HUES64 (cell line): ENCODE results near the gene SFXN2.
A peak's percentile ranks its signal among the peaks of the same experiment; 100 is the strongest.
"Not testable (repeated sequence)": the region's sequence is repeated elsewhere in the genome, so short reads cannot be mapped to it uniquely, and the experiment has no call there.

ENCODE experiments used
- H3K27ac ChIP-seq: 2 replicates; pipeline ENCODE4 v1.7.0; 2013; ENCODE audit warnings: low read depth, low read length, inconsistent platforms
- H3K27me3 ChIP-seq: 2 replicates; pipeline ENCODE4 v1.6.1; 2013; ENCODE audit warnings: mild to moderate bottlenecking, low read length; ENCODE audit not compliant: insufficient read depth
- H3K36me3 ChIP-seq: 2 replicates; pipeline ENCODE4 v1.6.1; 2013; ENCODE audit warnings: mild to moderate bottlenecking, low read length; ENCODE audit not compliant: insufficient read depth
- H3K4me1 ChIP-seq: 2 replicates; pipeline ENCODE4 v1.6.1; 2013; ENCODE audit warnings: mild to moderate bottlenecking, low read length, moderate library complexity; ENCODE audit not compliant: insufficient read depth
- H3K4me3 ChIP-seq: 2 replicates; pipeline ENCODE4 v1.5.1; 2013; ENCODE audit warnings: mild to moderate bottlenecking, low read length, moderate library complexity
- H3K9ac ChIP-seq: 2 replicates; pipeline ENCODE4 v1.6.1; 2013; ENCODE audit warnings: mild to moderate bottlenecking, low read depth, low read length
- H3K9me3 ChIP-seq: 2 replicates; pipeline ENCODE4 v1.6.1; 2013; ENCODE audit warnings: low read depth, low read length; ENCODE audit not compliant: insufficient read depth
- WGBS: fragments of 150-250, 120-280 bp; methylation state at CpG from one replicate; pipeline ENCODE4 v1.1.7; 2013; ENCODE audit warnings: missing lambda C conversion rate; 5-methylcytosine and 5-hydroxymethylcytosine counted together

Gene SFXN2

GRCh38 chr10:102726274-102726673 is 11.8 kb downstream of the SFXN2 start:
- H3K4me3 ChIP-seq: no peak overlapping the region

GRCh38 chr10:102727037-102727818 is 12.8 kb downstream of the SFXN2 start:
- H3K4me1 ChIP-seq: no peaks in the 10 kb centered on the region
- H3K9ac ChIP-seq: no peak overlapping the region
- no peak overlapping the region for H3K27ac ChIP-seq
- H3K36me3 ChIP-seq: peaks cover 70% of the 10 kb centered on the region
- 93% methylated on average over 10 of the region's 13 CpGs for WGBS
- H3K4me3 ChIP-seq: no peak overlapping the region
- H3K9me3 ChIP-seq: no peaks in the 10 kb centered on the region
- no peaks in the 10 kb centered on the region for H3K27me3 ChIP-seq

More at GRCh38 chr10:102726274-102726673, 11.8 kb downstream of the SFXN2 start:
- Histone ChIP-seq H3K9ac (no peak overlapping the region), H3K9me3 (no peaks in the 10 kb centered on the region), H3K36me3 (peaks cover 61% of the 10 kb centered on the region), H3K27me3 (no peaks in the 10 kb centered on the region), H3K27ac (no peak overlapping the region), H3K4me1 (no peaks in the 10 kb centered on the region)
- 80% methylated on average over 3 of the region's 3 CpGs for WGBS

GRCh38 chr10:102729029-102730026 is 14.9 kb downstream of the SFXN2 start:
- Histone ChIP-seq H3K4me1 (no peaks in the 10 kb centered on the region), H3K27me3 (no peaks in the 10 kb centered on the region), H3K36me3 (peaks cover 78% of the 10 kb centered on the region), H3K9ac (no peak overlapping the region), H3K27ac (0 out of 2 replicates have a peak overlapping the region, but pooled peaks have one; percentile 41), H3K4me3 (no peak overlapping the region), H3K9me3 (no peaks in the 10 kb centered on the region)
- 70% methylated on average over 29 of the region's 30 CpGs for WGBS

- 94% methylated on average over 3 of the region's 5 CpGs for WGBS
- no peaks in the 10 kb centered on the region for H3K9me3 ChIP-seq
- H3K27me3 ChIP-seq: no peaks in the 10 kb centered on the region
- H3K27ac ChIP-seq: no peak overlapping the region
- H3K4me1 ChIP-seq: no peaks in the 10 kb centered on the region
- H3K36me3 ChIP-seq: peaks cover 80% of the 10 kb centered on the region
- no peak overlapping the region for H3K9ac ChIP-seq
- no peak overlapping the region for H3K4me3 ChIP-seq
These were observed 16.9 kb downstream of the SFXN2 start for GRCh38 chr10:102731222-102731800.

- no peak overlapping the region for H3K9ac ChIP-seq
- H3K9me3 ChIP-seq: no peaks in the 10 kb centered on the region
- H3K4me3 ChIP-seq: no peak overlapping the region
- 89% methylated on average over 1 of the region's 1 CpG for WGBS
- no peak overlapping the region for H3K27ac ChIP-seq
- no peaks in the 10 kb centered on the region for H3K4me1 ChIP-seq
- H3K27me3 ChIP-seq: no peaks in the 10 kb centered on the region
- H3K36me3 ChIP-seq: peaks cover 73% of the 10 kb centered on the region
These were observed 18.2 kb downstream of the SFXN2 start for GRCh38 chr10:102732661-102733060.

- no peak overlapping the region for H3K4me3 ChIP-seq
These were observed 20.7 kb downstream of the SFXN2 start for GRCh38 chr10:102735065-102735562.

GRCh38 chr10:102738692-102739121 is 24.3 kb downstream of the SFXN2 start:
- H3K36me3 ChIP-seq: peaks cover 27% of the 10 kb centered on the region
- no peak overlapping the region for H3K4me3 ChIP-seq
- H3K4me1 ChIP-seq: 0 out of 2 replicates have a peak, but pooled peaks cover 4% of the 10 kb centered on the region
- H3K27me3 ChIP-seq: no peaks in the 10 kb centered on the region
- no peak overlapping the region for H3K27ac ChIP-seq
- H3K9me3 ChIP-seq: no peaks in the 10 kb centered on the region
- no peak overlapping the region for H3K9ac ChIP-seq

More at GRCh38 chr10:102735065-102735562, 20.7 kb downstream of the SFXN2 start:
- no peak overlapping the region for H3K27ac ChIP-seq
- no peaks in the 10 kb centered on the region for H3K4me1 ChIP-seq
- H3K9me3 ChIP-seq: no peaks in the 10 kb centered on the region
- 60% methylated on average over 9 of the region's 9 CpGs for WGBS
- peaks cover 57% of the 10 kb centered on the region for H3K36me3 ChIP-seq
- no peaks in the 10 kb centered on the region for H3K27me3 ChIP-seq
- no peak overlapping the region for H3K9ac ChIP-seq

GRCh38 chr10:102740229-102740628 is 25.8 kb downstream of the SFXN2 start:
- Histone ChIP-seq H3K4me1 (0 out of 2 replicates have a peak, but pooled peaks cover 7% of the 10 kb centered on the region), H3K27me3 (no peaks in the 10 kb centered on the region), H3K27ac (no peak overlapping the region), H3K9me3 (no peaks in the 10 kb centered on the region), H3K36me3 (peaks cover 17% of the 10 kb centered on the region), H3K9ac (no peak overlapping the region), H3K4me3 (no peak overlapping the region)
- 84% methylated on average over 2 of the region's 2 CpGs for WGBS

- peaks cover 10% of the 10 kb centered on the region for H3K36me3 ChIP-seq
- H3K27ac ChIP-seq: no peak overlapping the region
- 90% methylated on average over 2 of the region's 2 CpGs for WGBS
- H3K27me3 ChIP-seq: no peaks in the 10 kb centered on the region
- H3K4me3 ChIP-seq: no peak overlapping the region
- no peaks in the 10 kb centered on the region for H3K9me3 ChIP-seq
- H3K9ac ChIP-seq: no peak overlapping the region
- 0 out of 2 replicates have a peak, but pooled peaks cover 7% of the 10 kb centered on the region for H3K4me1 ChIP-seq
These were observed 27.3 kb downstream of the SFXN2 start for GRCh38 chr10:102741726-102742237.

- H3K4me3 ChIP-seq, H3K27ac ChIP-seq, H3K9ac ChIP-seq, H3K27me3 ChIP-seq, H3K9me3 ChIP-seq, H3K36me3 ChIP-seq, H3K4me1 ChIP-seq: not testable (repeated sequence)
- WGBS: 95% methylated on average over 5 of the region's 5 CpGs
These were observed 27.9 kb downstream of the SFXN2 start for GRCh38 chr10:102742313-102742712.
